MM.1S (cell line): ENCODE results near the gene WDR26.

Source experiments
- CTCF ChIP-seq: fragments of 300-600 bp; sonication (generic); IDR thresholded peaks from 2 replicates; pipeline ENCODE4 v1.5.1; 2016; ENCODE audit warnings: antibody characterized with exemption, low read length, mixed read lengths
- EZH2 ChIP-seq: fragments of 300-600 bp; sonication (generic); optimal IDR thresholded peaks from 2 replicates; pipeline ENCODE3; 2017; ENCODE audit warnings: low read depth, mild to moderate bottlenecking, antibody characterized with exemption, low read length, mixed read lengths
- EZH2phosphoT487 ChIP-seq: fragments of 300-600 bp; sonication (generic); IDR thresholded peaks from 2 replicates; pipeline ENCODE4 v1.6.1; 2018; ENCODE audit warnings: antibody characterized with exemption, low read length

- TF ChIP-seq CTCF (no peak), EZH2phosphoT487 (no peak), EZH2 (no peak)
Observed at GRCh38 chr1:224368409-224368808, 66.2 kb downstream of the WDR26 start.
